ENCODE results near the gene CDC14B.

The CDC14B gene

DNA sequence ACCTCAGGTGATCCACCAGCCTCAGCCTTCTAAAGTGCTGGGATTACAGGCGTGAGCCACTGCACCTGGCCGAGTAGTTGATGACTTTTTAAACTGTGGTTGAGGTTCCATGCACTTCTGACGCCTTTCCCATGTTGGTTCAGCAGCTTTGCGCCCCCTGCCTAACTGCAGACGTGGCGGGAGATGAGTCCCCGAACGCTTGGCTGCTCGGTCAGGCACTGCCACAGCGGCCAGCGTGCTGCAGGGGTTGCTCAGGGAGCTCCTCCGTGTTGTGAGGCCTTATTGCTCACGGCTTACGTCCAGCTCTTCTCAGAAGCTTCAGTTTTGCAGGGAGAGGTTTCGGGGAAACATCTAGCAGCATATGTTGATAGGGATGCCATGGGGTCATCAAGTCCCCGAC is 134.4 kb downstream of the CDC14B start:
- TF ChIP-seq, protein P1, sequence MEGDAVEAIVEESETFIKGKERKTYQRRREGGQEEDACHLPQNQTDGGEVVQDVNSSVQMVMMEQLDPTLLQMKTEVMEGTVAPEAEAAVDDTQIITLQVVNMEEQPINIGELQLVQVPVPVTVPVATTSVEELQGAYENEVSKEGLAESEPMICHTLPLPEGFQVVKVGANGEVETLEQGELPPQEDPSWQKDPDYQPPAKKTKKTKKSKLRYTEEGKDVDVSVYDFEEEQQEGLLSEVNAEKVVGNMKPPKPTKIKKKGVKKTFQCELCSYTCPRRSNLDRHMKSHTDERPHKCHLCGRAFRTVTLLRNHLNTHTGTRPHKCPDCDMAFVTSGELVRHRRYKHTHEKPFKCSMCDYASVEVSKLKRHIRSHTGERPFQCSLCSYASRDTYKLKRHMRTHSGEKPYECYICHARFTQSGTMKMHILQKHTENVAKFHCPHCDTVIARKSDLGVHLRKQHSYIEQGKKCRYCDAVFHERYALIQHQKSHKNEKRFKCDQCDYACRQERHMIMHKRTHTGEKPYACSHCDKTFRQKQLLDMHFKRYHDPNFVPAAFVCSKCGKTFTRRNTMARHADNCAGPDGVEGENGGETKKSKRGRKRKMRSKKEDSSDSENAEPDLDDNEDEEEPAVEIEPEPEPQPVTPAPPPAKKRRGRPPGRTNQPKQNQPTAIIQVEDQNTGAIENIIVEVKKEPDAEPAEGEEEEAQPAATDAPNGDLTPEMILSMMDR (IDR thresholded peaks at IDR 0.05; ENCODE audit: insufficient read depth, low read length, poor library complexity, severe bottlenecking): no peak
- no peak for TF ChIP-seq EZH2phosphoT487 (conservative IDR thresholded peaks at IDR 0.05; ENCODE audit: low read length)
- Histone ChIP-seq H3K36me3 (ENCODE audit: low read length) (no peaks in the 10 kb centered on the region), H3K4me2 (ENCODE audit: low read depth, low read length, poor library complexity, severe bottlenecking) (no peak overlapping the region)

DNA sequence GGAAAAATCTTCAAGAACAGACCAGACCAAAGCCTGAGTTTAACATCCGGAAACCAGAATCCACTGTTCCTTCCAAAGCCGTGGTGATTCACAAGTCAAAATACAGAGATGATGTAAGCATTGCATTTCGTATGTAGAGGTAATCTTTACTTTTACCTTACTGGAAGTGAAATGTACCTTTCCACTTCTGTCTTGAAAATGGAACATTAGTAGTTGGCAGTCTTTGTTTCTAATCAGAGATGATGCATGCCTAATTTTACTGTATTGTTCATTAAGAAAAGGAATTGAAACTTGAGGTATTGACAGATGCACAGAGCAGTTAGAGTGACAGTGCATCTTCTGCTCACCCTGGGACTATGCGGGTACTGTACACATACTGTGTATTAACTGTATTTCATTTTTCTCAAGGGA is 135.1 kb downstream of the CDC14B start:
- H3K9me2 ChIP-seq (replicated peaks; ENCODE audit: insufficient read depth, low read length): no peaks in the 10 kb centered on the region
- H3K9ac ChIP-seq (ENCODE audit: low read length): no peak overlapping the region
- TF ChIP-seq, protein P1 (IDR thresholded peaks at IDR 0.05; ENCODE audit: insufficient read depth, low read length, poor library complexity, severe bottlenecking): no peak
- no peak for TF ChIP-seq EZH2phosphoT487 (conservative IDR thresholded peaks at IDR 0.05; ENCODE audit: low read length)
- no peaks in the 10 kb centered on the region for H4K20me1 ChIP-seq (ENCODE audit: low read depth, low read length)
- no peak overlapping the region for H3K27ac ChIP-seq (ENCODE audit: low read depth, low read length)
- H3K9me3 ChIP-seq (ENCODE audit: insufficient read depth, low read length): no peaks in the 10 kb centered on the region
- no peaks in the 10 kb centered on the region for H3K79me2 ChIP-seq (ENCODE audit: insufficient read depth, low read length)
- no peaks in the 10 kb centered on the region for H3K27me3 ChIP-seq (ENCODE audit: low read length)
- no peak overlapping the region for H3K4me3 ChIP-seq (ENCODE audit: insufficient read depth, low read length, poor library complexity, severe bottlenecking)
- no peaks in the 10 kb centered on the region for H3F3A ChIP-seq (ENCODE audit: insufficient read depth)
- H2AFZ ChIP-seq (ENCODE audit: low read depth, low read length, severe bottlenecking): no peak overlapping the region
- H3K36me3 ChIP-seq (ENCODE audit: low read length): no peaks in the 10 kb centered on the region
- H3K4me2 ChIP-seq (ENCODE audit: low read depth, low read length, poor library complexity, severe bottlenecking): no peak overlapping the region

More for the DNA sequence above, 134.4 kb downstream of the CDC14B start:
- no peak overlapping the region for H2AFZ ChIP-seq (ENCODE audit: low read depth, low read length, severe bottlenecking)
- no peaks in the 10 kb centered on the region for H3K9me3 ChIP-seq (ENCODE audit: insufficient read depth, low read length)
- H3K27me3 ChIP-seq (ENCODE audit: low read length): no peaks in the 10 kb centered on the region
- H3K9me2 ChIP-seq (replicated peaks; ENCODE audit: insufficient read depth, low read length): no peaks in the 10 kb centered on the region
- H3K9ac ChIP-seq (ENCODE audit: low read length): no peak overlapping the region
- no peak overlapping the region for H3K27ac ChIP-seq (ENCODE audit: low read depth, low read length)
- H3K79me2 ChIP-seq (ENCODE audit: insufficient read depth, low read length): no peaks in the 10 kb centered on the region
- H4K20me1 ChIP-seq (ENCODE audit: low read depth, low read length): no peaks in the 10 kb centered on the region
- H3F3A ChIP-seq (ENCODE audit: insufficient read depth): no peaks in the 10 kb centered on the region
- H3K4me3 ChIP-seq (ENCODE audit: insufficient read depth, low read length, poor library complexity, severe bottlenecking): no peak overlapping the region

DNA sequence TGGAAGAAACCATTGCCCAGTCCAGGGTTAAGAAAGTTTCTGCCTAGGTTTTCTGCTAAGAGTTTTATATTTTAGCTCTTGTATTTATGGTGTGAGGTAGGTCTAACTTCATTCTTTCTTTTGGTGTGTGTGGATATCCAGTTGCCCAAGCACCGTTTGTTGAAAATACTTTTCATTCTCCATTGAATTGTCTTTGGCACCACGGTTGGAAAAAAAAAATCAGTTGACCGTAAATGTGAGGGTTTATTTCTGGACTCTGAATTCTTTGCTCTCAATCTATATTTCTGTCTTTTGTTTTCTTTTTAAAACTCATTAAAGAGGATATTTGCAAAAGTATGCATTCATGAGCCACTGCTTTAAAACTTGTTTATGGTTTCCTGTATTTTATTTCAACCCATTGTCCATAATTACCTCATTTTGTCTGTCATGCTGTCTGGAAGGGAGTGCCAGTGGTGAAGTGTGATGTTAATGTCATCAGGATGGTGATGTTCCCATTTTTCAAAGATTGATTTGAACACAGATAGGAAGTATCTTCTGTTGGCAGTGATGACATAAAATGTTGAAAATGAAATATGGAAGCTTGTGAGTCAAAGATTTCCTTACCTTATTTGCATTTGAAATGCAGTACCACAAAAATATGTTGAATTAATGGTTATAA is 135.8 kb downstream of the CDC14B start:
- no peak overlapping the region for H2AFZ ChIP-seq (ENCODE audit: low read depth, low read length, severe bottlenecking)
- H3K27me3 ChIP-seq (ENCODE audit: low read length): no peaks in the 10 kb centered on the region
- no peak overlapping the region for H3K27ac ChIP-seq (ENCODE audit: low read depth, low read length)
- H3F3A ChIP-seq (ENCODE audit: insufficient read depth): no peaks in the 10 kb centered on the region
- H3K79me2 ChIP-seq (ENCODE audit: insufficient read depth, low read length): no peaks in the 10 kb centered on the region
- TF ChIP-seq EZH2phosphoT487 (conservative IDR thresholded peaks at IDR 0.05; ENCODE audit: low read length): no peak
- TF ChIP-seq, protein P1 (IDR thresholded peaks at IDR 0.05; ENCODE audit: insufficient read depth, low read length, poor library complexity, severe bottlenecking): no peak
- H3K9ac ChIP-seq (ENCODE audit: low read length): no peak overlapping the region
- H3K9me3 ChIP-seq (ENCODE audit: insufficient read depth, low read length): no peaks in the 10 kb centered on the region
- H3K36me3 ChIP-seq (ENCODE audit: low read length): no peaks in the 10 kb centered on the region
- no peaks in the 10 kb centered on the region for H3K9me2 ChIP-seq (replicated peaks; ENCODE audit: insufficient read depth, low read length)
- no peaks in the 10 kb centered on the region for H4K20me1 ChIP-seq (ENCODE audit: low read depth, low read length)
- no peak overlapping the region for H3K4me3 ChIP-seq (ENCODE audit: insufficient read depth, low read length, poor library complexity, severe bottlenecking)
- no peak overlapping the region for H3K4me2 ChIP-seq (ENCODE audit: low read depth, low read length, poor library complexity, severe bottlenecking)
